RWPE2 (cell line): ENCODE results near the gene CPA5.

Experiments used
- ATAC-seq: fragments of 200-7000 bp; cut with Tn5 transposase; 3 replicates; pipeline ENCODE4 v1.9.1; 2021; ENCODE audit warnings: low read depth
- DNase-seq: peaks from one replicate; pipeline ENCODE4 v3.0.0-alpha.2; 2020; ENCODE audit warnings: low spot score
- H3K27ac ChIP-seq: fragments of 450-650 bp; 2 replicates; pipeline ENCODE4 v1.5.1; 2017; ENCODE audit warnings: mild to moderate bottlenecking; ENCODE audit not compliant: poor library complexity, severe bottlenecking
- H3K27me3 ChIP-seq: fragments of 250-450 bp; sonication (Bioruptor Pico); 2 replicates; pipeline ENCODE4 v1.5.1; 2021; ENCODE audit warnings: mild to moderate bottlenecking, moderate library complexity; ENCODE audit not compliant: insufficient read depth, poor library complexity, severe bottlenecking
- H3K36me3 ChIP-seq: fragments of 250-450 bp; sonication (Bioruptor Pico); 2 replicates; pipeline ENCODE4 v1.5.1; 2020; ENCODE audit warnings: low read depth, mild to moderate bottlenecking, moderate library complexity
- H3K4me1 ChIP-seq: fragments of 250-450 bp; sonication (Bioruptor Pico); 2 replicates; pipeline ENCODE4 v1.5.1; 2021; ENCODE audit warnings: mild to moderate bottlenecking, moderate library complexity; ENCODE audit not compliant: insufficient read depth, poor library complexity, severe bottlenecking
- H3K4me3 ChIP-seq: fragments of 250-450 bp; sonication (Bioruptor Pico); 2 replicates; pipeline ENCODE4 v1.5.1; 2021; ENCODE audit warnings: mild to moderate bottlenecking, moderate library complexity; ENCODE audit not compliant: severe bottlenecking
- H3K9me3 ChIP-seq: fragments of 250-450 bp; sonication (Bioruptor Pico); 2 replicates; pipeline ENCODE4 v1.5.1; 2021; ENCODE audit warnings: mild to moderate bottlenecking, moderate library complexity; ENCODE audit not compliant: severe bottlenecking
- CTCF ChIP-seq: fragments of 450-650 bp; IDR thresholded peaks from one replicate; pipeline ENCODE4 v1.5.1; 2017; ENCODE audit warnings: mild to moderate bottlenecking, moderate library complexity; ENCODE audit not compliant: poor library complexity, severe bottlenecking

Gene CPA5, protein sequence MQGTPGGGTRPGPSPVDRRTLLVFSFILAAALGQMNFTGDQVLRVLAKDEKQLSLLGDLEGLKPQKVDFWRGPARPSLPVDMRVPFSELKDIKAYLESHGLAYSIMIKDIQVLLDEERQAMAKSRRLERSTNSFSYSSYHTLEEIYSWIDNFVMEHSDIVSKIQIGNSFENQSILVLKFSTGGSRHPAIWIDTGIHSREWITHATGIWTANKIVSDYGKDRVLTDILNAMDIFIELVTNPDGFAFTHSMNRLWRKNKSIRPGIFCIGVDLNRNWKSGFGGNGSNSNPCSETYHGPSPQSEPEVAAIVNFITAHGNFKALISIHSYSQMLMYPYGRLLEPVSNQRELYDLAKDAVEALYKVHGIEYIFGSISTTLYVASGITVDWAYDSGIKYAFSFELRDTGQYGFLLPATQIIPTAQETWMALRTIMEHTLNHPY

DNA sequence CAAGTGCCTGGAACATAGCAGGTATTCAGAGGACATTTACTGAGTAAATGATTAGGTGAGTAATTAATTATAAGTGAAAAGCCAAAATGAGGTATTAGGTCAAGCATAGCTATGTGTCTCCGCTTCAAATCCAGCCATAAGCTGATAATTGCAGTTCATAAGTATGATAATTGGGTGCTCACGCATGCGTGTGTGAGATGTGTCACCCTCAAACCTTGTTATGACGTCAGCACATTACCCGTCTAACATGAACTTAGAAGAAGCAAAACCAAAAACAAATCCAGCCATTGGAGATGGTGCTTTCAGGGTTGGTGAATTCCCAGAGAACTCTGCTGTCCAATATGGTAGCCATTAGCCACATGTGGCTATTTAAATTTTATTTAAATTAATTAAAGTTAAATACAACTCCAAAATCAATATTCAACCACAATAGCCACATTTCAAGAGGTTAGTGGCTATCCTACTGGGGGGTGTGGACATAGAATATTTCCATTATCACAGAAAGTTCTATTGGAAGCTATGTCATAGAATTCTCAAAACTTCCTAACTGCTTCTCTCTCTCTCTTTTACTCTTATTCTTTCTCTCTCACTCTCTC, at the start of gene CPA5:
CPA5 (plus strand) TSS at position 546 of the 596 bp plus-strand sequence. CDS start 1,670 bp downstream, outside the sequence.
- ATAC-seq (no peak), DNase-seq (no peak)
- Histone ChIP-seq H3K27me3 (no peaks in the 10 kb centered on the region), H3K4me3 (no peak within 1 kb of the TSS), H3K36me3 (no peaks in the 10 kb centered on the region), H3K27ac (no peak within 1 kb of the TSS), H3K4me1 (no peaks in the 10 kb centered on the region), H3K9me3 (no peaks in the 10 kb centered on the region)
- no peak for TF ChIP-seq CTCF

GRCh38 chr7:130296221-130296951, 48.2 kb upstream of the CPA5 start:
- Histone ChIP-seq H3K27ac (no peak overlapping the region), H3K36me3 (peaks cover 32% of the 10 kb centered on the region), H3K27me3 (no peaks in the 10 kb centered on the region), H3K4me3 (no peak overlapping the region), H3K4me1 (peaks cover 29% of the 10 kb centered on the region), H3K9me3 (no peaks in the 10 kb centered on the region)
- ATAC-seq (no peak), DNase-seq (no peak)
- no peak for TF ChIP-seq CTCF

- H3K27ac ChIP-seq: no peak overlapping the region
- TF ChIP-seq CTCF: no peak
- H3K36me3 ChIP-seq: peaks cover 39% of the 10 kb centered on the region
- H3K27me3 ChIP-seq: no peaks in the 10 kb centered on the region
- peaks cover 18% of the 10 kb centered on the region for H3K4me1 ChIP-seq
- DNase-seq: no peak
- ATAC-seq: no peak
- no peak overlapping the region for H3K4me3 ChIP-seq
- no peaks in the 10 kb centered on the region for H3K9me3 ChIP-seq
Measured at GRCh38 chr7:130297628-130298543, 46.7 kb upstream of the CPA5 start.

- TF ChIP-seq CTCF: no peak
- peaks cover 45% of the 10 kb centered on the region for H3K36me3 ChIP-seq
- no peak overlapping the region for H3K4me3 ChIP-seq
- no peaks in the 10 kb centered on the region for H3K27me3 ChIP-seq
- no peak for ATAC-seq
- DNase-seq: no peak
- H3K4me1 ChIP-seq: peaks cover 11% of the 10 kb centered on the region
- H3K9me3 ChIP-seq: no peaks in the 10 kb centered on the region
- no peak overlapping the region for H3K27ac ChIP-seq
Measured at GRCh38 chr7:130298544-130299326, 45.9 kb upstream of the CPA5 start.
